Middle frontal gyrus (tissue), 1 donor: ENCODE results near the gene CCDC89.

ENCODE experiments used
- DNase-seq: peaks from one replicate; pipeline ENCODE4 v3.0.0-alpha.2; 2015; ENCODE audit warnings: low spot score; ENCODE audit errors: extremely low spot score

CCDC89 gene

DNA sequence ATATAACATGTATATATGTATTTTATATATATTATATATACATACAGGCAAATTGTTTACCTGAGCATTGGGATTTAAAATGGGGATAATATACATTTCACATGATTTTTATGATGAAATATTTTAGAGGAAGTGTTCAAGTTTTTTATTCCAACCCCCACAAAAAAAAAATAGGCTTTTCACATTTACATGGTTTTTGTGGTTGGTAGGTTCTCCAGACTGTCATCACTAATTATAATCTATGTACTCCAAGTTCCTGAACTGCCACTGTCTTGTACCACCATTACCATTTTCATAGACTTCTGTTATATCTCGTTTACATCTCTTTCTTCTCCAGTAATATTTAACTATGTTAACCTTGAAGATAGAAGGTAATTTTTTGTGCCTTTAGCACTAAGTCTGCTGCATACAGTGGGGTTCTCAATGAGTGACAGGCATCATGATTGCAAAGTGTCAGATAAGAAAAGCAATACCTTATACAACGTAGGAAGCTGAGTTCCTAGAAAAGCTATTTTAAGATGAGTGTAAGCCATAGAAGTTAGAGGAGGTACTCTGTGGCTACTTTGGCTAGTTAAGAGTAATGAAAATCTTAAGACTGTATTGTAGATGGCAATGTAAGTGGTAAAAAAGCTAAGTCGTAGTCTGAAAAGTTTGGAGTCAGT is 33.1 kb downstream of the CCDC89 start:
- DNase-seq = no peak

DNA sequence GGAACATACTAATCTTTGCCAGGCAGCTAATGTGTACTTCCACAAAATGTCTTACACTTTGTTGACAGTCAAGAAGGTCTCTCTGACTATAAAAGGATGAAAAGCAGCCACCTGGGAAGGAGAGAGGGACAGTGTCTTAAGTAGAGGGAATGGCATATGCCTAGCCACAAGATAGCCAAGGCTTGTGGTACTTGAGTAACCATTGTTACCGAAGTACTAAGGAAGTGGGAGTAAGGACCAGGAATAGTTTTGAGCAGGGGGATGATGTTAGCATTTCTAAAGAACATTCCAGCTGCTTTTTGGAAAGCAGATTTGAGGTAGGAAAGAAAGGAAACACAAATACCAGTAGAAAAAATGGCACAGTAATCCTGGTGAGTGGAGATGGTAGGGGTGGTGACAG is 34.9 kb downstream of the CCDC89 start:
- DNase-seq = no peak

DNA sequence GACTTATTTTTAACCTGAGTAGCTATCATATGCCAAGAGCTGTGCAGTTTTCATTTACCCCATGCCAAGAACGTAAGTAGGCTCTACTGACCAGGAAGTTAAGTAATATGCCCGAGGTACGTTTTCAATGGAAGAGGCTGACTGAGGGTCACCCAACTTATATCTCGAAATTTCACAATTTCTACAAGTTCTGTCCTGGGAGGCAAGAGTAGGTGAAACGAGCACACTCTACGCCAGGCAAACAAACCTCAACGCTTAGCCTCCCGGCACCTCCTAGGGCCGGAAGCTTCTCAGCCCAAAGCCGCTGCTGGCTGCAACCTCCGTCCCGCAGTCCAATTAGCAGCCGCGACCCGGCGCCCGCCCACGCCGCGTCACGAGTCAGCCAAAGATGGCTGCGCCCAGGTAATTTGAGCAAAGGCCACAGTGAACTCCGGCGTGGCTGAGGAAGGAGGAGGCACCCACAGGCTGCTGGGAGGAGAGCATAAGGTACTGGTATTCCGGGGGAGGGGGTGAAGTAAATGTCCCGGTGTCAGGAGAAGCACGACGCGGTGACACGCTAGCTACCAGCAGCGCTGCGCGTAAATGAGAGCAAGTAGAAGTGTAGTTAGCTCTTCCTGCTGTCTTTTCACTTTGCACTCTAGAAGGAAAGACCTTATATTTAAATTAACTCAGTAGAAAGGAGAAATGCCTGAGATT is 38.2 kb downstream of the CCDC89 start, which contains the start of gene TMEM126A:
TSS of gene TMEM126A (plus strand) at position 364 of the 696 bp plus-strand sequence. CDS start 2,289 bp downstream, outside the sequence.
- DNase-seq = peak; percentile 90

DNA sequence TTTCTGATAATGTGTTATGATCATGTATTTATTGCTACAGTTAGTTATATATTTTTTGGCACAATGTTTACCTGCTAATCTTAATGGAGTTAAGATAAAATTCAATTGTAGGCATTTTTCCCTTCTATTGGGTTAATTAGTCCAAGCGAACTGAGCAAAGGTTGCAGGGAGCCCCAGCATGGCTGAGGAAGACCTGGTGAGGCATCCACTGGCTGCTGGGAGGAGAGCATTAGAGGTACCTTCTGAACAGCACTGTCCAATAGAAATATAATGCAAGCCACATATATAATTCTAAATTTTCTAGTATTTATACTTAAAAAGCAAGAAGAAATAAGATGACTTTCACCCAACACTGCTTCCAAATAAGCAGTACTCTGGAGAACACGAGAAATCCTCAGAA is 38.9 kb downstream of the CCDC89 start:
- no peak for DNase-seq

DNA sequence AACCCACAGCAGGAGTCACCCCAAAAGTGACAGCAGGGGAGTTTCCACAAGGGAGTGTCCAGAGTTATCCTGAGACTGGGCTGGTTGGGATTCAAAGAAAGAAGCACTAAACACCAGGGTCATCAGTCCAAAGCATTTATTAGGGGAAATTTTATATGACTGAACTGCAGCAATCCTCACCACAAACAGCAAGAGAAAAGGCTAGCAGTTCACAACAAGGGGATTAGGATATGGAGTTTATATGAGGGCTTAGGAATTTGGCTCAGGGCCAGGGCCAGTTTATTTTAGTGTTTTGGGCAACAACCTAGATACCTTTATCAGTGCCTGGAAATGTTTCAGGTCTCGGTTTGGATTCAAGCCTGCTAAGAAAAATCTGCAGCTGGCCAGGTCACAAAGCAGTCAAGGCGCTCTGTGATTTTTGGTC is 42.8 kb downstream of the CCDC89 start:
- no peak for DNase-seq

DNA sequence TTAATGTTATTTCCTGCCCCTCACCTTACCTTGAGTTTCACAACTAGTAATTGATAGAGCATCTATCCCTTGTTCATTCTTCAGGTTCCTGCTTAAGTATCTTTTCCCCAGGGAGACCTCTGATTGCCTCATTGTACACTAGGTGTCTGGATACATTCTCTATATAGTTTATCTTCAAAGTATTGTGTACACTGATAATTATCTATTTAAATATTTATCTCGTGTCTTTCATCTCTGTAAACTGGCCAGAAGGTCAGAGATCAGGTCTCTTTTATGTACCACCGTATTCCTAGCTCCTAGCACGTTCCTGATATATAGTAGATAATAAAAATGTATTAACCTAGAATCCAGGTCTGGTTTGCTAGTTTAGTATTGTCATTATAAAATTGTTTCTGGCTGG is 51.2 kb downstream of the CCDC89 start:
- no peak for DNase-seq
